ENCODE data around the gene DNAJC15.
"Not testable (repeated sequence)": the region's sequence is repeated elsewhere in the genome, so short reads cannot be mapped to it uniquely, and the experiment has no call there.

GRCh38 chr13:43059779-43060178 is 36.4 kb downstream of the DNAJC15 start:
- TF ChIP-seq CTCF, POLR2A (IDR thresholded peaks at IDR 0.05): not testable (repeated sequence)

All from heart left ventricle (tissue), 13 donors.